KOPT-K1 (cell line): ENCODE data around the gene KCNMA1.

ENCODE experiments used
- H3K27ac ChIP-seq: fragments of 200-600 bp; sonication (generic); 2 replicates; pipeline ENCODE4 v1.5.1; 2016; ENCODE audit warnings: antibody characterized with exemption, mild to moderate bottlenecking, low read depth, low read length; ENCODE audit not compliant: poor library complexity, severe bottlenecking
- H3K36me3 ChIP-seq: fragments of 200-600 bp; sonication (generic); 2 replicates; pipeline ENCODE4 v1.5.1; 2017; ENCODE audit warnings: antibody characterized with exemption, mild to moderate bottlenecking, low read length, moderate library complexity; ENCODE audit not compliant: insufficient read depth
- H3K9me3 ChIP-seq: fragments of 200-600 bp; sonication (generic); 2 replicates; pipeline ENCODE4 v1.5.1; 2017; ENCODE audit warnings: antibody characterized with exemption, low read length, mild to moderate bottlenecking; ENCODE audit not compliant: insufficient read depth, poor library complexity, severe bottlenecking

KCNMA1 gene

DNA sequence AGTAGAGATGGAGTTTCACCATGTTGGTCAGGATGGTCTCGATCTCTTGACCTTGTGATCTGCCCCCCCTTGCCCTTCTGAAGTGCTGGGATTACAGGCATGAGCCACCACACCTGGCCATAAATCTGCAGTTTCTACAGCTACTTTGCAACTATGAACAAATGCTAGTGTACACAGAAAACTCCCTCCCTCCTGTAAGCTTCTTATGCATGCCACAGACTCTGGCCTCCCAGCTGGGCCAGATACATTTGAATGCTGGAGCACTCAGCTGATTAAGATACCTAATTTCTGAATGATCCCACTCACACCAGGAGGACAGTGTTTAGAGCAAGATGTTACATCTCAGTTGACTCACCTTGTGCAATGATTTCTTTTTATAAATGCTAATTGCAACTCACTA lies 486.2 kb downstream of the KCNMA1 start:
- Histone ChIP-seq H3K27ac (no peak overlapping the region), H3K9me3 (no peaks in the 10 kb centered on the region), H3K36me3 (no peaks in the 10 kb centered on the region)

DNA sequence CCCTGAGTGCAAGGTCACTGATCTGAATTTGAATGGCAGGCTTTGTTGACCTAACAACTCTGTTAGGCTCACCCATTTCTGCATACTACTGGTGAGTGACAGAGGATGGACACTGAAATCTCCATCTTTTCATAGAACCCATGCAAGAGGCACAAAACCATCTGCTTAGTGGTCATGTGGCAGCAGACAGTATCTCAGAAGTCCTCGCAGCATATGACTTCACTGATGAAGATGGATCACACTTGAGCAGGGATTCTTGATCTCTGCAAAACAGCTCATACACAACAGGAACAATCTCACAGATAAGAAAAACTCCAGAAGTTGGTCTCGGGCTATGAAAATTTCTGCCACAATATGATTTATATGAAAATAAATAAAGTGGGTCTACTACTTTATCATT lies 487.9 kb downstream of the KCNMA1 start:
- no peaks in the 10 kb centered on the region for H3K9me3 ChIP-seq
- no peak overlapping the region for H3K27ac ChIP-seq
- no peaks in the 10 kb centered on the region for H3K36me3 ChIP-seq

- no peaks in the 10 kb centered on the region for H3K9me3 ChIP-seq
- H3K36me3 ChIP-seq, result no peaks in the 10 kb centered on the region
- no peak overlapping the region for H3K27ac ChIP-seq
Measured at GRCh38 chr10:77149001-77149400, 488.6 kb downstream of the KCNMA1 start.

GRCh38 chr10:77147871-77148270 lies 489.7 kb downstream of the KCNMA1 start:
- Histone ChIP-seq H3K27ac (no peak overlapping the region), H3K9me3 (no peaks in the 10 kb centered on the region)

DNA sequence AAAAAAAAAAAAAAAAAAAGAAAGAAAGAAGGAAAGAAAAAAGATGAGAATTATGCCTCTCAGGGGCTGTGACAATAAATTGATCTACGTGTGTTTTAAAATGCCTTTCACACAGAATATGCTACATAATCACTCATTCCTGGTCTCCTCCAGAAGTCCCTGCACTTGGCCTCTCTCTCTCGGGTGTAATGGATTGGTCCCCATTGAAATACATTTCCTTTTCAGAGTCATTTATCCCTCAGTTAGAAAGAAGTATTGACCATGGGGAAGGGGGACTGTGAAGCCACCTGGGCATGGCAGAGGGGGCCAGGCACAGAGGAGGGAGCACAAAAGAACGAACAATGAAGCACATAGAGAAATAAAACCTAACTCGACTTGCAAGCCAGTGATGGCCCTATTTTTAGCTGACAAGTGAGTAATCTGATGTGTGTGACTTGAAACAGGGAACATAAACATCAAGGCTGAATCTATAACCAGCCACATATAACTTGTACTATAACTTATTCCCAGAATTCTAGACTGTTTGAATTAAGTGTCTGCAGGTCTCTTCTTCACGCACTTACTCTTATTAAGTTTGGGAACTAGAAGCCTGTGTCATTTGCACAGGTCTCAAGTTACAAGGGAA lies 490.8 kb downstream of the KCNMA1 start:
- Histone ChIP-seq H3K36me3 (no peaks in the 10 kb centered on the region), H3K9me3 (no peaks in the 10 kb centered on the region), H3K27ac (no peak overlapping the region)

More at GRCh38 chr10:77147871-77148270, 489.7 kb downstream of the KCNMA1 start:
- no peaks in the 10 kb centered on the region for H3K36me3 ChIP-seq

DNA sequence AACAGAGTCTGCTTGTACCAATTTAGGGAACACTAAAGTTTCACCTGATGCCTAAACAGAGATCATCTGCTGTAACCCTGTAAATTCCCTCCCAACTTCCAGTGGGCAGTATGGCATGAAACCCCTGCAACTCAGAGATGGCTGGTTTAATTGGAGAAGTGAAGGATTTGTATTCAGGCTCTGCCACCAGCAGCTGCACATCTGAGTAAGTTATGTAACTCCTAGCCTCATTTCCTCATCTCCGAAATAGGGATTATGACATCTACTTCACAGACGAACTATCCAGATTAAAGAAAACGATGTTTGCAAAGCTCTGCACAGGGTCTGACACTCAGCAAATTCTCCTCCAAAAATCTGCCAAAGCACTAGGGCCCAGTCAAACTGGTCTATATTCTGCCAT lies 493.0 kb downstream of the KCNMA1 start:
- no peak overlapping the region for H3K27ac ChIP-seq
- H3K9me3 ChIP-seq, result no peaks in the 10 kb centered on the region
- H3K36me3 ChIP-seq, result no peaks in the 10 kb centered on the region

DNA sequence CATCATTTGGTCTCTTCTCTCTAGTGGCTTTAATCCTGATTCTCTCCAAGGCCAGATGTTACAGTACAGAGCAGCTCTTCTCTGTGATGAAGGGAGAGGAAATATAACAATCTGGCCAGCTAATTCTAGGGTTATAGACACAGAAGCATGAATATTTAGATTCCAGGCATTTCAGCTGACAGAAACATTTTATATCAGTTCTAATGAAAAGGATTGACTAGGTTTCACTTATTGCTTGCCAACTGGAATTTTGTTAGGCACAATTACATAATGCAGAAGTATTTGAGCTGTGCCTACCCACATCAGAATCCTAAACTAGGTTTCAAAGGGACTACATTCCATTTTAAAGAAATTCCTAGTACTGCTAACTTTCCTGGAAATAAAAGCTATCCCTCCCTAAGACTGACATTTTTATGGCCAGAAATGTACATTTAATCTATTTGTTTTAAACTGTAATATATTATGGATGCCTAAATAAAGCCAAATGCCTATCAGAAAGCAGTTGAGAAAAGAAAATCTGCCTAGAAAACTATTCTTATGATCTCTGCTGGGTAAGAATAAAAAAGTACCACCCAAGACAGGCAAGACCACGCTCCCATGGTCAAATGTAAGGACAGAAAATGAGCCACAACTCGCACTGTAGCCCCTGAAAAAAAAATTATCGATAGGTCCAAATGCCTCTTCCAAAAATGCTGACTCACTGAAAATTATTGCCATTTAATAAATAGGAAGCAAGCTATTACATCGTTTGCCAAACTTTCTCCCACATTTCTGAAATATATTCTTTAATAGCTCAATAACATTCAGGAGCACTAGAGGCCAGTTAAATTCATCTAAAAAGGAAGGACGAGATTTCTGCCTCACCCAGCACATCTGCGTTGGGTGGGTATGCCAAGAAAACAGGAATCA lies 498.1 kb downstream of the KCNMA1 start:
- H3K9me3 ChIP-seq, result no peaks in the 10 kb centered on the region
- H3K27ac ChIP-seq, result no peak overlapping the region
- no peaks in the 10 kb centered on the region for H3K36me3 ChIP-seq

DNA sequence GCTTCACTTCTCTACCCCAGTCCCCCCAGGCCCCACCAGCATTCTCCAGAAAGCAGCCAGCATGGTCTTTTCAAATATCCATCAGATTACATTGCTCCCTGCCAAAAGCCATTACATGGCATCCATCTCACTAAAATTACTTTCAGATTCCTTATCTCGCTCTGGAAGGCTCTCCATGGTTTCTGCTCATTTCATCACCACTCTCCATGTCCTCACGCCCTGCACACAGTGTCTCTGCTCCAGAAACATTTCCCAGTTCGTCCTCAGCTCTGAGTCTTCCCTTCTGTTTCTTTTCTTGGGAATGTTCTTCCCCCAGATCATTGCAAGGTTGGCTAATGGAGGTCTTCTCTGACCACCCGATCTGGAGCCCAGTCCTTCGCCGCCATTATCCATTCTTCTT lies 499.1 kb downstream of the KCNMA1 start:
- H3K36me3 ChIP-seq, result no peaks in the 10 kb centered on the region
- no peak overlapping the region for H3K27ac ChIP-seq
- H3K9me3 ChIP-seq, result no peaks in the 10 kb centered on the region

DNA sequence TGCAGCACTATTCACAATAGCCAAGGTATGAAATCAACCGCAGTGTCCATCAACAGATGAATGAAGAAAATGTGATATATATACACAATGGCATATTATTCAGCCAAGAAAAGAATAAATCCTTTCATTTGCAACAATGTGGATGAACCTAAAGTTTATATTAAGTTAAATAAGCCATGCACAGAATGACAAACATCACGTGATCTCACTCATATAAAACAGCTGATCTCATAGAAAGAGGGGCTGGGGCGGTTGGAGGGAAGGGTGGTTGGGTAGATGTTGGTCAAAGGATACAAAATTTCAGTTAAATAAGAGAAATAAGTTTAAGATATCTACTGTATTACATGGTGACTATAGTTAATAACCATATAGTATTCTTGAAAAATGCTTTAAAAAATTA lies 502.1 kb downstream of the KCNMA1 start:
- Histone ChIP-seq H3K27ac (no peak overlapping the region), H3K9me3 (no peaks in the 10 kb centered on the region), H3K36me3 (no peaks in the 10 kb centered on the region)

DNA sequence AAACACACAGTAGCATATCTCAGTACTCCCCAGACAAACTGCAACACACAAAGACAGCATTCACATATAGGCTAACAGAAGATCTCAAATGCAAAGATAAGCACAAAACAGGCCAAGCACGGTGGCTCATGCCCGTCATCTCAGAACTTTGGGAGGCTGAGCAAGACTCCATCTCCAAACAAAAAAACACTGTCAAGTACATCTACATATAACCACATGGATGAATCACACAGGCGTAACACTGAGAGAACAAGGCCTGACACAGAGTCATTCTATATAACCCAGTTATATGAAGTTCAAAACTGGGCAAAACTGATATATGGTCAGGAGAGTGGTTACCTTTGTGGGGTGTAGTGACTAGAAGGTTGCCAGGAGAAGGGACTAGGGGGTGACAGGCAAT lies 506.4 kb downstream of the KCNMA1 start:
- Histone ChIP-seq H3K36me3 (no peaks in the 10 kb centered on the region), H3K27ac (no peak overlapping the region), H3K9me3 (no peaks in the 10 kb centered on the region)

DNA sequence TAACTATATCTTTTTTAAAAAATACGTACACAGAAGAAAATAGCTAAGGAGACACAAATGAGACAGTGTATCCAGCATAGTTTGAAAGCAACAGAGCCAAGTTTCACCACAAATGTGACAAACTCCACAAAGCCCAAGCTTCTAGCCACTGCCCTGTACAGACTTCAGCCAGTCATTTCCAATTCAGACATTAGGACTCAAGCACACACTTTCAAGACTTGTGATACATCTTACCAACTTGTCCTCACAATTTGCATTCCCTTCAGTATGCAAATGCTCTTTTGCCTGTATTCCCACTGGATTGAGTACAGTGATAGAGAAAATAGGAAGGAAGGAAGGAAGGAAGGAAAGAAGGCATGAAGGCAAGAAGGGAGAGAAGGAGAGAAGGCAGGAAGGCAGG lies 510.4 kb downstream of the KCNMA1 start:
- H3K36me3 ChIP-seq, result no peaks in the 10 kb centered on the region
- no peak overlapping the region for H3K27ac ChIP-seq
- H3K9me3 ChIP-seq, result no peaks in the 10 kb centered on the region

DNA sequence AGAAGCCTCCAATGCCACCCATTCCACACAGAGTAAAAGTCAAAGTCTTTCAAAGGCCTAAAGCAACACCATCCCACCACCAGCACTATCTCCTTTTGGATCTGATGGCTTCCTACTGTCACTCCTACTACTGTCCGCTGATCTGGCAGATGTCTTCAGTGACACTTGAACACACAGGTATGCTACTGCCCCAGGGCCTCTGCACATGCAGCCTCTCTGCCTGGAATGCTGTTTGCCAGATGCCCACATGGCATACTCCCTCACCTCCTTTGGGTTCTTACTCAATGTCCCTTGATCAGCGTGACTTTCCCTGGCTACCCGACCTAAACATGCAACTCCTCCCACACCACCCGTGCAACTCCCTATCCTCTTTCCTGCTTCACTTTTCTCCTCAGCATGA lies 512.4 kb downstream of the KCNMA1 start:
- H3K27ac ChIP-seq, result no peak overlapping the region
- no peaks in the 10 kb centered on the region for H3K36me3 ChIP-seq
- H3K9me3 ChIP-seq, result no peaks in the 10 kb centered on the region

DNA sequence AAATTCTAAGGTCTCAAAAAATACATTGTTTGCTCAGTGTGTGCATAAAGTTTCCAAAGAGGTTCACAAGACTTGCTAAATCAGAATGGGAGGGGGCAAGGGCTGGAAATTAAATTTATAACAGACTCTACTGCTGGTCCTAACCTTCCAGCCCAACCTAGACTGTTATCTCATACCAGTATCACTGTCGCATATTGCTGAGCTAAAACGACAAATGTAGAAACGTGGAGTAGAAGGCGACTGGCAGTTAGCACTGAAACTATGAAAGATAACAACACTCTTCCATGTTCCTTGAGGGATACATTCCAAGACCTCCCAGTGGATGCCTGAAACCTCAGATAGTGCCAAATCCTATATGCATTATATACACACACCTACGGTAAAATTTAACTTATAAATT lies 514.3 kb downstream of the KCNMA1 start:
- Histone ChIP-seq H3K36me3 (no peaks in the 10 kb centered on the region), H3K27ac (no peak overlapping the region), H3K9me3 (no peaks in the 10 kb centered on the region)

- Histone ChIP-seq H3K36me3 (no peaks in the 10 kb centered on the region), H3K27ac (no peak overlapping the region), H3K9me3 (no peaks in the 10 kb centered on the region)
Measured at GRCh38 chr10:77121829-77122228, 515.8 kb downstream of the KCNMA1 start.

DNA sequence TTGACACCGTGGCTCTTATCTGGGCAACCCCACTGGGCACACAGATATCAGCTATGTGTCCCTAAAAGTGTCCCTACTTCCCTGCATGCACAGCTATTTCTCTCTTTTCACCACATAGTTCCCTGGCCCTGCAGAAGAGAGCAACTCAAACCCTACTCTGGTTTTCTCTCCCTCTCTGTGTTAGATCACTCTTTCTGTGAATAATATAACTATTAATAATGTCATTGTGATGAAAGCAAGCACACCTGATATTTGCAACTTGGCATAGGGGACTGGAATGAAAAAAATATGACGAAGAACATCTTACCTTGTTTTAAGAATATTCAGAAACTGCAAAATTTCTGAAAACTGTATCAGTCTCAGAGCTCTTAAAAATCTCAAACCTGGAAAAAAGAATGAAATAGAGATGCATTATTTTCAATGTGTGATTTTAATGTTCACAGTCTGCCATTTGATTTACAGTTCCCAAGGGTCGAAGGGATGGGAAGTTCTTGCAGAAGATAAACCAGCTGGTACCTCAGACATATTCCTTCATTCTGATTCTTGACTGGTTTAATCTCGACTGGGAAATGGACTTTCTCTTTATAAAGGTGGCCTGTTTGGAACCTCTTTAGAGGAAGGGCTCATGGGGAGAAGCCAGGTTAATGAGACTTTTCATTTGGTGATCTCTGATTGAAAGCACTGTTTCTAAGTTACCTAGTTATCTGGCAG lies 516.8 kb downstream of the KCNMA1 start:
- Histone ChIP-seq H3K27ac (no peak overlapping the region), H3K36me3 (no peaks in the 10 kb centered on the region), H3K9me3 (no peaks in the 10 kb centered on the region)
